A549 treated with dexamethasone at 1 μM for 4 hours (cell line): ENCODE measurements around the gene GOLGA8N. TPM values are rescaled to one million over a fixed set of nuclear protein-coding genes. Genes with fewer than 3 reads are reported as not detected.

ENCODE experiments used
- total RNA-seq: library from RNA; stranded (reverse); fragments of 200-300 nt; extraction: Qiagen RNA extraction; gene quantifications from 5 replicates; pipeline ENCODE4 v1.2.3, GENCODE V29; 2022

GOLGA8N gene
- 0.80 to 1.4 TPM (median 1.0 TPM) in 5 replicates for total RNA-seq

GRCh38 chr15:32593151-32593550 is at the start of gene GOLGA8N:
Gene GOLGA8N (plus strand): TSS chr15:32593456.

GRCh38 chr15:32615051-32615870 is 22.0 kb downstream of the GOLGA8N start, which contains the start of gene ARHGAP11A:
Gene ARHGAP11A (plus strand): TSS chr15:32615504. CDS start chr15:32616212, 708 bp downstream.

GRCh38 chr15:32641517-32642059 is 48.3 kb downstream of the GOLGA8N start, which contains the start of gene SCG5:
Gene SCG5 (plus strand): TSS chr15:32641710. CDS start chr15:32643593, 1,883 bp downstream.

Other genes starting within 250 kb of the GOLGA8N start
- gene GOLGA8K, start 190.2 kb upstream of the GOLGA8N start, total RNA-seq: 0.34 to 1.2 TPM (median 0.62 TPM) in 5 replicates
- gene GOLGA8O, start 137.8 kb upstream of the GOLGA8N start, total RNA-seq: 0.27 to 0.57 TPM (median 0.38 TPM) in 5 replicates
- gene ARHGAP11A, start 22.0 kb downstream of the GOLGA8N start, total RNA-seq: 65.8 to 98.7 TPM (median 83.9 TPM) in 5 replicates
- gene SCG5, start 48.3 kb downstream of the GOLGA8N start, total RNA-seq: 1.5 to 2.6 TPM (median 2.2 TPM) in 5 replicates
- 2.3 to 5.9 TPM (median 3.8 TPM) in 5 replicates for gene GREM1, start 124.5 kb downstream of the GOLGA8N start, total RNA-seq